GM21576 (cell line): ENCODE measurements around the gene PRSS35.
A peak's percentile ranks its signal among the peaks of the same experiment; 100 is the strongest.
"Not testable (repeated sequence)": the region's sequence is repeated elsewhere in the genome, so short reads cannot be mapped to it uniquely, and the experiment has no call there.

Experiments
- ATAC-seq: cut with Tn5 transposase; IDR thresholded peaks from one replicate; pipeline ENCODE4 v1.9.1; 2021; ENCODE audit warnings: mild to moderate bottlenecking, moderate library complexity; ENCODE audit not compliant: unreplicated experiment

The PRSS35 gene, protein sequence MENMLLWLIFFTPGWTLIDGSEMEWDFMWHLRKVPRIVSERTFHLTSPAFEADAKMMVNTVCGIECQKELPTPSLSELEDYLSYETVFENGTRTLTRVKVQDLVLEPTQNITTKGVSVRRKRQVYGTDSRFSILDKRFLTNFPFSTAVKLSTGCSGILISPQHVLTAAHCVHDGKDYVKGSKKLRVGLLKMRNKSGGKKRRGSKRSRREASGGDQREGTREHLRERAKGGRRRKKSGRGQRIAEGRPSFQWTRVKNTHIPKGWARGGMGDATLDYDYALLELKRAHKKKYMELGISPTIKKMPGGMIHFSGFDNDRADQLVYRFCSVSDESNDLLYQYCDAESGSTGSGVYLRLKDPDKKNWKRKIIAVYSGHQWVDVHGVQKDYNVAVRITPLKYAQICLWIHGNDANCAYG

DNA sequence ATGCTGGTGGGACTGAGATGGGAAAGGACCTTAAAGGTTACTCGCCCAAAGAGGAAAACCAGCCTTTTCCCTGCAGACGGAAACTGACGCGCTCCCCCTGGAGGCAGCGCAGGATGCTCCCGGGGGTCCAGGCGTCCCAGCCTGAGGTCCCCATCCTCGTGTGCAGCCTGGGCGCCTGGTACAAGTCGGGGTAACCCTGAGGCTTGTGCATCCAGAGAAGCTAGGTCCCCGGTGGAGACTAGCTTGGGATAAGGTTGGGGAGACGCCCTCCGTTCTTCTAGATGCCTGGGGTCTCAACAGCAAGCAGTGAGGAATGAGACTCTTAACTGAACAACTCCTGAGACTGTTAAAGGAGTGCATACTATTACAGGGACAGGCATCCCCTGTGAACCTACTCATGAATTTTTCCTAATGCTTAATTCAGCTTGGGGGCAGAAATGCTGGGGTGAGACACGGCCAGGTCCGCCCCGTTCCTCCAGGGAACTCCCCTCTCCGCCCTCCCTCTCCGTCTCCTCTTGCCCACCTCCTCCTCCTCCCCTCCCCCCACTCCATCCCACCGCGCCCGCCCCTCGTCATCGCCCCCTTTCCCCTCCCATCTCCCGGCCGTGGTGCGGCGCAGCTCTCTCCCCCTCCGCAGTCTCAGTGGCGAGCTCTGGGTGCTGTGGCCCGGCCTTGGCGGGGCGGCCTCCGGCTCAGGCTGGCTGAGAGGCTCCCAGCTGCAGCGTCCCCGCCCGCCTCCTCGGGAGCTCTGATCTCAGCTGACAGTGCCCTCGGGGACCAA lies at the start of gene PRSS35:
PRSS35 (plus strand) TSS at position 634 of the 781 bp plus-strand sequence. CDS start 10,908 bp downstream, outside the sequence.
- ATAC-seq: peak; percentile 48

DNA sequence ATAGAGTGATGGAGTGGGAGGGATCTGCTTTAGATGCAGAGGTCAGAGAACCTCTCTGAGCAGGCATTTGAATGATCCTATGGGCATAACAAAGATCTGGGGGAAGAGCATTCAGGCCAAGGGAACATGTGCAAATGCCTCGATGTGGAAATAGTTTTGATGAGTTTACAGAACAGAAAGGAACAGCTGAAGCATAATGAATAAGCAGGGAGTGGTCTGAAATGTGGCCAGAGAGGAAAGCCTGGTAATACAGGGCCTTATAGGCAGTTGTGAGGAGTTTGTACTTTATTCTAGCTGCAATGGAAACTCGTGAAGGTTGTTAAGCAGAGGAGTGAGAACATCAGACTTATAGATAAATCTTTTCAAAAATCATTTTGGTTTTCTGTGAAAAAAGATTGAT lies 48.4 kb upstream of the PRSS35 start:
- ATAC-seq: no peak

DNA sequence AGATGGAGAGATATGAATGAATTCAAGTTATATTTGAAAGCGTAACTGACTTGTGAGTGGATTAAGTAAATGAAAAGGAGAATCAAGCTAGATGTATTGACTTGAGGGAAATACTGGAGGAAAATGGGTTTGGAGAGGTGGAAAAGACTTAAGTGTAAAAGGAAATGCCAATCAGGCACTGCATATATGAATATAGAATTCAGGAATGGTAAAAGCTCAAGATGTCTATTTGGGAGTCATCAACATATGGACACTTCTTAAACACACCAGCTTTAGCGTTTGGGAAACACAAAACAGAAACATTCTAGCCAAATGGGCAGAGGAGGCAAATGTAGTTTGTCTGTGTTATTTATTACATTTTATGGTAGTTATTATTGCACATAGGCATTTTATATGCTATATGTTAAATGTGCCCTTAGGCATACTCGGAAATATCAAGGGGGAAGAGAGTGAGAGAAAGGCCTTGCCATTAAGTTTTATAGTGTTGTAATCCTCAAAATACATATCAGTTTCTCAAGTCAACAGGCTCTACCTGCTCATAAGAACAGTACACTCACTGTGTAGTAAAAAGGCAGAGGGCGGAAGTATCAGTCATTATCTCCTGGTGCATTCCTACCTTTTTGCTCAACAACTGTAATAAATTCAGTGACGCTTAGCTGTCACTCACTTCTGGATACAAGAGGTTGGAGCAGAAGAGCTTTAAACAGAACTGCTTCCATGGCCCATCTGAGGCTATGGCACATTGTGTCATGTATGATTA lies 47.8 kb upstream of the PRSS35 start:
- no peak for ATAC-seq

GRCh38 chr6:83466328-83466727 lies 46.0 kb upstream of the PRSS35 start:
- no peak for ATAC-seq

GRCh38 chr6:83467620-83468036 lies 44.7 kb upstream of the PRSS35 start:
- ATAC-seq: no peak

DNA sequence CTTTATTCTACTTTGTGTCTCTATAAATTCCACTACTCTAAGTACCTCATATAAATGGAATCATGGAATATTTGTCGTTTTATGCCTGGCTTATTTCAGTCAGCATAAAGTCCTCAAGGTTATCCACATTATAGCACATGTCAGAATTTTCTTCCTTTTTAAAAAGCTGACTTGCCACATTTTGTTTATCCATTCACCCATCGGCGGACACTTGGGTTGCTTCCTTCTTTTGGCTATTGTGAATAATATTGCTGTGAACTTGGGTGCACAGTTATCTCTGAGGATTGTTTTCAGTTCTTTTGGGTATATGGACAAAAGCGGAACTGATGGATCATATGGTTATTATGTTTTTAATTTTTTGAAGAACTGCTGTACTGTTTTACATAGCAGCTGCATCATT lies 42.3 kb upstream of the PRSS35 start:
- ATAC-seq: no peak

DNA sequence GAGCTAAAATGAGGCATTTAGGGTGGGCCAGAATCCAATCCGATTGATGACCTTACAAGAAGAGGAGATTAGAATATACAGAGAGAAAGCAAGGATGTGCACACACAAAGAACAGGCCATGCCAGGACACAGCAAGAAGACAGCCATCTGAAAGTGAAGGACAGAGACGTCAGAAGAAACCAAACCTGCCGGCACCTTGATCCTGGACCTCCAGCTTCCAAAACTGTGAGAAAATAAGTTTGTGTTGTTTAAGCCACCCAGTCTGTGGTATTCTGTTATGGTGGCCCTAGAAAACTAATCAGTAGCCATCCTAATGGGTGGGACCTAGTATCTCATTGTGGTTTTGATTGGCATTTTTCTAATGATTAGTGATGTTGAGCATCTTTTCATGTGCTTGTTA lies 41.7 kb upstream of the PRSS35 start:
- ATAC-seq: no peak

GRCh38 chr6:83472767-83473166 lies 39.6 kb upstream of the PRSS35 start:
- no peak for ATAC-seq

- ATAC-seq: no peak
Observed at GRCh38 chr6:83474309-83474708, 38.0 kb upstream of the PRSS35 start.

DNA sequence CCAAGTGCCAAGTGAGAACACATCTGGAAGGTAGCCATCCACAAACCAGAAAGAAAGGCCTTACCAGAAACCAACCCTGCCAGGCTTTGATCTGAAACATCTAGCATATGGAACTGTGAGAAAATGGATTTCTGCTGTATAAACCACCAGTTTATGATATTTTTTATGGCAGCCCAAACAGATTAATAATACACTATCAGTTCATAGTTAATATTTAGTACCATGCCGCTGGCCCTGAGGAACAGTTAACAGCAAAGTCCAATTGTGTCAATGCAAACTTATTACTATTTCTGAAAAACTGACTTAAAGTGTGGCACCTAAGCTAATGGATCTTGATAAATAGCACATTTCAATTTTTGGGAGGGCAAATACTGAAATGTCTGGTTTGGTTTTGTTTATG lies 35.4 kb upstream of the PRSS35 start:
- ATAC-seq: no peak

- no peak for ATAC-seq
Observed at GRCh38 chr6:83479389-83479788, 32.9 kb upstream of the PRSS35 start.

- ATAC-seq: no peak
Observed at GRCh38 chr6:83480470-83480869, 31.9 kb upstream of the PRSS35 start.

GRCh38 chr6:83481938-83482337 lies 30.4 kb upstream of the PRSS35 start:
- not testable (repeated sequence) for ATAC-seq

GRCh38 chr6:83488448-83488847 lies 23.9 kb upstream of the PRSS35 start:
- no peak for ATAC-seq

GRCh38 chr6:83488861-83489260 lies 23.5 kb upstream of the PRSS35 start:
- no peak for ATAC-seq

GRCh38 chr6:83490217-83490807 lies 22.0 kb upstream of the PRSS35 start:
- ATAC-seq: no peak

DNA sequence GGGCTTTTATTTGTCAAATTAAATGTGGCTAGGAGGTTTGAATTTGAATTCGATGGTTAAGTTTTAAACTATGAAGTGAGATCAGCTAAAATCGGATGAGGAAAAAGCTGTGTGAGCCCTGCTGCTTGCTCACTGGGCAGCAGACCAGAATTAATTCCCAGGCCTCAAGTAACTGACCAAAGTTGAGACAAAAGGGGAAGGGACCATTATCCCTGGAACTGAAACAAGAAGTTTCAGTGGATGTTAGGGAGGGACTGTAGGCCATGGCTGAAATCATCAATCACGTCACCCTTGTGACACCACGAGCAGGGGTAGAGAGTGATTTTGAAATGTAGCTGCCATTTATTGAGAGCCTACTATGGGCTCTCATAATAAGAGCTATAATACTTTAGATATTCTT lies 7.0 kb upstream of the PRSS35 start:
- no peak for ATAC-seq

- ATAC-seq: no peak
Observed at GRCh38 chr6:83509441-83509840, 2.9 kb upstream of the PRSS35 start.

GRCh38 chr6:83510791-83511190 lies 1.5 kb upstream of the PRSS35 start:
- no peak for ATAC-seq

DNA sequence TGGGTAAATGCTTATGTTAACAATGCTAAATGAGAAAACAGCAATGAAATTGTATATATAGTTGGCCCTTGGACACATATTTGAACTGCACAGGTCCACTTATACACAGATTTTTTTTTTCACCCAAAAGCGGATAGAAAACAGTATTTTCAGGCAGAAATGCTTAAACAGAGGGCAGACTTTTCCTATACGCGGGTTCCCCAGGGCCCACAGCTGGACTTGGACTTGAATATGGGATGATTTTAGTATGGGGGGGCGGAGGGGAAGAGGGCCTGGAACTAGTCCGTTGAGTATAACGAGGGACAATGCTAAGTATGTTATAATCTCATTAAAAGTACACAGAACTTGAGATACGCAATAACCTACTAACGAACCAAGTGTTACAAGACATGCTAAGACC lies 1.1 kb upstream of the PRSS35 start:
- no peak for ATAC-seq

- no peak for ATAC-seq
Observed at GRCh38 chr6:83514466-83514865, 2.1 kb downstream of the PRSS35 start.
